GM10266 (cell line): ENCODE measurements around the gene MYCN.

Experiments used
- DNase-seq: peaks from one replicate; pipeline ENCODE4 v3.0.0; 2012; ENCODE audit errors: extremely low spot score
- CTCF ChIP-seq: IDR thresholded peaks from 2 replicates; pipeline ENCODE4 v1.5.1; 2012; ENCODE audit warnings: mild to moderate bottlenecking, low read depth; ENCODE audit not compliant: control insufficient read depth, insufficient read depth; ENCODE audit errors: missing control alignments

Gene MYCN

DNA sequence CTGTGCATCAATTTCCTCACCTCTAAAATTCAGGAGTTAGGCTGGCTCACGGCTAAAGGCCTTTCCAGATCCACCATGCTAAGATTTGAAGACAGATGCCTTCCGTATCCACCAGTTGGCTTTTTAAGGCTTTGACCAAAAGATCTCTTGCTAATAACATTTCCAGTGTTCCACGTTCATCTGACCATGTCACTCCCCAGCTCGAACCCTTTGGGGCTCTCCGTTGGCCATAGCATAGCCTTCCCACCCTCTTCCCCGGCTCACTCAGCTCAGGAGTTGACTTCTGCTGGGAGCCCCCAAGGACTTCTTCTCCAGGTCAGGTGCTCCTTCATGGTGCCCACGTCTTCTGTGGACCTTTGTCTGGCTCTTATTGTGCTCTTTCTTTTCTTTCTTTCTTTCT, 53.3 kb downstream of the MYCN start:
- no peak for TF ChIP-seq CTCF
- DNase-seq: no peak

DNA sequence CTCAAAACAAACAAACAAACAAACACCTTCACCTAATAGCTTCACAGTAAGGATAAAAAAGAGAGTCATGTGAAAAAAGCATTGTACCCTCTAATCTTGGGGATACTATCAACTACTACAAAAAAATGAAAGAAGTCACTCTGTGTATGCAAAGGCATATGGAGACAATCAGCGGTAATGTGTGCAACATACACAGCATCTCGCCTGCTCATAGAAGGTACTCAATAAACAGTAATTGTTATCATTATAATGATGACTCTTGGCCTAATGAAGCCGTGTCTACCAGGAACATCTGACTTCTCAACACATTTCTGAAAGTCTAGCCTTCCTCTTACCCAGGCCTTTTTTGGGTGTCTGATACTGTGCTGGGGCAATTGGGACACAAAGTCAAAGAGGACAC, 55.3 kb downstream of the MYCN start:
- TF ChIP-seq CTCF: no peak
- DNase-seq: no peak
